HG02981 (cell line): ENCODE measurements around the gene RSRC1.

Source experiments
- ATAC-seq: cut with Tn5 transposase; IDR thresholded peaks from one replicate; pipeline ENCODE4 v1.9.1; 2021; ENCODE audit warnings: mild to moderate bottlenecking, moderate library complexity; ENCODE audit not compliant: unreplicated experiment

Gene RSRC1

GRCh38 chr3:158127250-158128219, 17.6 kb downstream of the RSRC1 start:
- ATAC-seq, result no peak

DNA sequence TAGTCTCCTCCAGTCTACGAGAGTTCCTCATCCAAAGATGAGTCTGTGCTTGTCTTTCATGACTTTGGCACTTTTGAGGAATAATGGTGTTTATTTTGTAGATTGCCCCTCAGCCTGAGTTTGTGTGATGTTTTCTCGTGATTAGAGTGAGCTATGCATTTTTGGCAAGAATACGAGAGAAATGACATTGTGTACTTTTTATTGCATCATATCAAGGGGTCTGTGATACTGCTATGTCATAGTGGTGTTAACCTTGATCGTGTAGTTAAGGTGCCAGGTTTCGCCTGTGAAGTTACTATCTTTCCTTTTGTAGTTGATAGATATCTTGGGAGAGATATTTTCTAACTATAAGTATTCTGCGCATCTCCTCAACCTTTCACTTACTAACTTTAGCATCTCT, 18.9 kb downstream of the RSRC1 start:
- ATAC-seq, result no peak

DNA sequence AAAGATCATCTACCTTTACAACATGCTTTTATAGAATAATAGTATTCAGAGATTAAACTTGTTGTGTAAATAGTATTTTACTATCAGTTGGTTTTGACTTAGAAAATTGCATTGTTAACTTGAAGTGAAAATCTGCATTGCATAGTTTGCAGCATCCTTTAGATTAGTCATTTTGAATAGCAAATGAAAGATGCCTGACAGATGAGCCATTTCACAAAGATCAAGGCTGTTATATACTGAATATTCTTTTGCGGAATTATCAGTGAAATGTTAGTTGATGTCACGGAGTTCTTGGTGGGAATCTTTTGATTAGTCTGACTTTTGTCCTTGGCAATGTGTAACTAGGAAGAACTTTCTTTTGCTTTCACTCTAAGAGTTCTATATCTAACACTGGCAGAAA, 24.5 kb downstream of the RSRC1 start:
- no peak for ATAC-seq

DNA sequence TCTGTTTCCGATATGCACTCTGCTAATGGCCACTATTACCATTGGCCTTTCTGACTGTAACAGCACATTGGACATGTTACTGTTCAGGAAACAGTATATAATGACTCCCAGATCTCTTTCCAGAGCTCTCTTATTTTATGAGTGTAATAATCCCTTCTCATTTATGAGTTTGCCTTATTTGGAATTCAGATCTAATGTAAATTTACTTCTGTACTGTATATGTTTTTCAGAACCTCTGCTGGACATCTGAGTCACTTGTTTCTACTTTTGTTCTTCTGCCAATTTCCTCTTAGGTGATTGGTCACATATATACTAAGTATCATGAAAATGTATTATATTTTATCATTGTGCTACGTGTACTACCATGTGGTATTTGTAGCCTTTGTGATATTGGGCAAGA, 30.5 kb downstream of the RSRC1 start:
- ATAC-seq, result no peak

DNA sequence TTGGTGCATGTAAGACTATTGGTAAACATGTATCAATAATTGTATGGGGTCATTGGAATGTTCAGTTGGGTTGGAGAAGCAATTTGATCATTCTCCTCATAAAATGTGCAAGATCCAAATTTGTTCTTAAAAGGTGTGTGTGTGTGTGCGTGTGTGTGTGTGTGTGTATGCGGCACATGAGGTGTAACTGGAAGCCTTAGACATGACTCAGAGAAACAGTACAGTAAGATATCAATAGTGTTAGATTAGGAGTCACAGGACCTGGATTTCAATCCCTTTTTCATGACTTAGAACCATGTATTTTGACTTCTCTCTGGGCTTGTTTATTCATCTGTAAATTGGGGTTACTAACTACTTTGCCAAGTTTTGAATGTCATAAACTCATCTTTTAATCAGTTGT, 38.3 kb downstream of the RSRC1 start:
- ATAC-seq, result no peak

- ATAC-seq, result peak; percentile 76
Observed at GRCh38 chr3:158152186-158152585, 42.3 kb downstream of the RSRC1 start.

GRCh38 chr3:158158969-158159368, 49.1 kb downstream of the RSRC1 start:
- no peak for ATAC-seq

DNA sequence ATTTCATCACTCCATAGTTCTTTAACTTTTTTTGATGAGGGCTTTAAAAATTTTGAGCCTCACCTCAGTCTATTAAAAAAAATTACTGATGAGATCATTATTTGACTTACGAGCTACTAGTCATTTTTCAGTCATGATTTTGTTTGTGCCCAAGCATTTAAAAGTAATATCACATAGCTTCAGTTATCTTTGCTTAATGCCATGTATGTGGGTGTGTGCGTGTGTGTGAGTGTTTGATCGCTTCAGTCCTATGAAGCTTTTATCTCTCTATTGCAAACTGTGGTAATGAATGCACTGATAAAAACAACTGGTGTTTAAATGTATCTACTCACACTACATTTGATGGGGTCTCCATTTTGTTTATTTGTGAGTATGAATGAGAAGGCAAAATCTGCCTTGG, 49.8 kb downstream of the RSRC1 start:
- ATAC-seq, result no peak

GRCh38 chr3:158160958-158161357, 51.1 kb downstream of the RSRC1 start:
- no peak for ATAC-seq

- no peak for ATAC-seq
Observed at GRCh38 chr3:158165141-158165655, 55.3 kb downstream of the RSRC1 start.

DNA sequence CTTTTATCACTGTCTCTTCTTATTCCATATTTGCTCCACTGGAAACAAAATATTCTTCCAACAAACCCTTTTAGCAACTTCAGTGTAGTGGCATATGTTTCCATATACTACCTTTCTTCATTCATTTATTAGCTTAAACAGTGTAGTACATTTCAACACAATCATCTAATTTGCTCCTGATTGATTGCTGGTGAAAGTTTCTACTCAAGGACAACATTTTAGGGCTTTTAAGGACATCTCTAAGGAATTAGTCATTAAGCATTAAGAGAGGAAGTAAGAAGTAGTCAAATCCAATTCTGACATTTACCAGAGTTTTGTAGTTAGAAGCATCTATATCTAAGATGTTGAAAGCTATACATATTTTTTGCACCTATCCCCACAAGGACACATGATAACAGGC, 55.8 kb downstream of the RSRC1 start:
- no peak for ATAC-seq

DNA sequence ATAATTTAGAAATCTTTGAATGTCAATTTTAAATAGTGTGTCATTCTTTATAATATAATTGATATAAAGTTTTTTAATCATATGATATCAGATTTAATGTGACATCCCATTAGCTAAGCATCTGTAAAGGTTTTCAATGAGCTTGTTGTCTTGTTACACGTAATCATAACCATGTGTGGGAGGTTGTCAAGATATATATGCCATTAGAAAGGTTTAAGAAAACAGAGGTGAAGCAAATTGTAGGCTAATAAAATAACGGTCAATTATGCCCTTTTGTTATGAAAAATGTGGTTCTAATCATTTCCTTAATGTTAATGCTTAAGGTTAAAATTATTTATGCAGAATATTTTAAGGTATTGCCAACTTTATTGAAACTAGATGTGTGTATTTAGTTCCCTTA, 56.3 kb downstream of the RSRC1 start:
- ATAC-seq, result no peak

DNA sequence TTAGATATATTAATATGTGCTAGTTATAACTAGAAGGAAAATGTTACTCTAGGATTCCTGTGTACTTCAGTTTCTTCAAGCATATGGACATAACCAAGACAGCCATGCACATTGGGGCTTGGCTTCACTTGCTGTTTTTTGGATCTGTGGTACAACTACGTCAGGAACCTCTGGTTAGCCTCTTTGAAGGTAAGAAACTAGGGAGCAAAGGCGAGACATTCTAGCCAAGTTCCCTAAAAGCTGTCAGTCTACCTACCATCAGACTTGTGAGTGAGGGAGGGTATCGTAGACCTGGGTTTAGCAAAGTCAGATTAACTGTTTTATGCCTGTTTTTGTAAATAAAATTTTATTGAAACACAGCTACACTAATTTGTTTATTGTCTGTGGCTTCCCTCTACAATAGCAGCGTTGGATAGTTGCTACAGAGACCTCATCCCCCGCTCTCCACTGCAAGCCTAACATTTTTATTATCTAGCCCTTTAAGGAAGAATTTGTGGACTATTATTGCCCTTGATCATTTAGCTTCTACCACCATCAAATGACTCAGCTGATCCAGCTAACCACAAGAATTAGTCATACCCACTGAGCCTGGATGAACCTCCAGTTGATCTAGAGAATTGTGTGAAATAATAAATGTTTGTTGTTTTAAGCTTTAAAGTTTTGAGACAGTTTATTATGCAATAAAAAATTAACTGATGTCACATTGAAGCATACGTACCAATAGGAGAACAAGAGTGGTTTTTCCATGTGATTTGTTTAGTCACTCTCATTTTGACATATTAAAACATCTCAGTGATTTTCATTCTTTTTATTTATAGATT, 58.1 kb downstream of the RSRC1 start:
- no peak for ATAC-seq

DNA sequence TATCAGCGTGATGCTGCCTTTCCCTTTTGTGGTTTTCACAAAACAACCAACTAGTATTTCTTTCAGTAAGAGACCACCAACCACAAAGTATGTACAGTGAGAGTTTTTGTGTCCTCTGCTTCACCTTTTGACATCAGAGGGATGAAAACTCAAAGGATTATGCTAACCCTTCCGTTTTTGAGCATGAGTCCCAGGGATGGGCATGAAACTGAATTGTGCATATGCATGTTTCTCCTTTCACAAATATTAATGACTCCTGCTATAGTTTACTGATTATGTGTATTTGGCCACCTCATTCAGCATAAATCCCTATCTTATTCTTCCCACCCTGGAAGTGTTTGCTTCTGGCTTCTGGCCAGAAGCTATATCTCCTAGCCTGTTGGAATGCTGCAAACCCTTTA, 59.2 kb downstream of the RSRC1 start:
- ATAC-seq, result no peak

- no peak for ATAC-seq
Observed at GRCh38 chr3:158181096-158181495, 71.2 kb downstream of the RSRC1 start.

DNA sequence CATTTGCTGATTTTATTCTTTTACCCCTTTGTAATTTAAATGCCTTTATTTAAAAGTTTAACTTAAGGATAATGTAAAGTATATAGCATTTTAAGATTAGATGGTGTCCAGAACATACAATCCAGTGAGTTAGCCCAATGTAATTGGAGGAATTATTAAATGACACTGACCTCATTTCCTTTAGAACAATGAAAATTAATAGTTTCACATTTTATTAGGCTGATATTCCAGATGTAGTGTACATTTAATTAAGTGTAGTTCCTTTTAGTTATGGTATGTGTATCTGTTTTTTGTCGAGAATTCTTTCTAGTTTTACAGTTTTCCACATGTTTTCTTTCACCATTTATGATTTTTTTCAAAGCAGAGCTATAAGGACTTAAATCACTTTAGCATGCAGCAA, 75.8 kb downstream of the RSRC1 start:
- ATAC-seq, result no peak

GRCh38 chr3:158200955-158201354, 91.1 kb downstream of the RSRC1 start:
- no peak for ATAC-seq

DNA sequence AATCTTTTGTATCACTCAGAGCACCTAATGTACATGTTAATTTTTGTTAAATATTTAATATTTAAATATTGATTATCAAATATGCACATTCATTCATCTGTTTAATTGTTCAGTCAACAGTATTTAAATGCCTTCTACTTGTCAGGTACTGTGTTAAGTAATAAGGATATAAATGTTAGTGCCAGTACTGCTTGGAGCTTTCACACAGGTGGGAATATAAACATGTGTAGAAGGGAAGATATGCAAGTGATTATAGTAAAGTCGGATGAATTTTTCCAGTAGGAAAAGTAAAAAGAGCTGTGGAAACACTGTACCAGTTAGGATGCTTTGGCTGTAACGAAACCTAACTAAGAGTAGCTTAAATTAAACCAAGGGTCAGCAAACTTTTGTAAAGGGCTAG, 95.4 kb downstream of the RSRC1 start:
- ATAC-seq, result no peak

DNA sequence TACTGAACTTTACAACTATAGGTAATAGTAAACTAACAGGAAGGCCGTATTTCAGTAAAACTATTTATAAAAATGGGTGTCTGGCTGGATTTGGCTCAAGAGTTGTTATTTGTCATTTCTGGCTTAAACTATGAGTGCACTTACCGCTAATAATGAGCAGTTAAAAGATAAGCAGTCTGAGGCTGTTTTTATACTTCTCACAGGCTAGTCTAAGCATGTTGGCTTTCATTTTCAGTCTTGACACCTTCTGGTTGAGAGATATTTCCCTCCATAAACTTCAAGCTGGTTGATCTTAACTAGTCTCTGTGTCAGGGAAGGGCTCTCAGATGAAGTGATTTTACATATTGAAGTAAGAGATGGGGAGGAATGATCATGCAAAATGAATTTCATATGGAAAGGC, 96.1 kb downstream of the RSRC1 start:
- no peak for ATAC-seq

GRCh38 chr3:158210067-158210466, 100.2 kb downstream of the RSRC1 start:
- no peak for ATAC-seq

- ATAC-seq, result no peak
Observed at GRCh38 chr3:158213461-158213860, 103.6 kb downstream of the RSRC1 start.

- ATAC-seq, result no peak
Observed at GRCh38 chr3:158217992-158218391, 108.1 kb downstream of the RSRC1 start.
